DMS79 (cell line): ENCODE measurements around the gene IQGAP3.

Experiments
- DNase-seq: peaks from one replicate; lab custom pipeline; 2025; lab: John Stamatoyannopoulos, UW

IQGAP3 gene

DNA sequence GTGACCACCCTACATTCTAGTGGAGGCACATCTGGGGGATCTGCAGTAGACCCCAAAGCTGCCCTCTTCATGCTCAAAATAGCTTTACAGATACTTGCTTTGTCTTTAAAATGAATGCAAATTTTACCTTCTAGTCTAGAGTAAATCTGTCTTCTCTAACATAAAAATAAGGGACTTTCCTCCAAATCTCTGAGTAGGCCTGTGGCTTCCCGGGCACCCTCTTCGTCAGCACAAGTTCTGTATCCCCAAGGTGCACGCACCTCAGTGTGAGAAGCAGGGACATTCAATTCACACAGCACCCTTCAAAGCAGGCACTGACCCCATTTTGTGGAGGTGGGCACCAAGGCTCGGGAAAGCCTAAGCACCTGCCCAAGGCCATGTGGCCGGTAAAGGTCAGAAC lies 90.8 kb downstream of the IQGAP3 start:
- DNase-seq: no peak

DNA sequence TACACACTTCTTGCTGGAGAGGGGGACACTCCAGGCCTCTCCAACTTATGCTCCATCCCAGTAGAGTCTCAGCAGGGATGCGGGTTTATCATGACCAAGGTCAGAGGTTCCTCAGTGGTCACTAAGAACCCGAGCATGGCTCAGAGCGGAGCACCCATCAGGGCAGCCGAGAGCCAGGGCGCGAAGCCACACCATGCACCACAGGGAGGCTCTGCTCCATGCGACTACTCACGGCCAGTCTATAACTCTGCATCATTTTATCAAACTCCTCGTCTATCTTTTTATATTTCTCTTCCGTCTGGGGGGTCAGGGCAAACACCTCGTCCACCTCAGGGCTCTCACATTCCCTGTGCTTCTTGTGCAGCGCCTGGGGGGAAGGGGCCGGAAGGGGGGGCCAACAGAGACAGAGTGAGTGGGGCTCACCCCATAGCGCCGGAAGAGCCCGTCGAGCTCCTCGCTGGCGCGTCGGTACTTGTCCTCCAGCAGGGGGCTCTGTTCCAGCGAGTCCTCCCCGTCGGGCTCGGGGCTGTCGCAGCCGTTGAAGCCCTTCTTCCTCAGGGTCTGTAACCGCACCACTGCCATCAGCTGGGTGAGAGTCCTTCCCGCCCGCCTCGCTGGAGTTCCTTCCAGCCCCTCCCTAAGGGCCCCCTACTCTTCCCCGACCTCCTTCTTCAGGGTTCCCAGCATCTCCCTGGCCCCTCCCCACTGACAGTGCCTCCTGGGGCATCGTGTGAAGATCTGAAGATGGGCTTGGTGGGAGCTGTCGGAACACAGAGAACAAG lies 91.8 kb downstream of the IQGAP3 start:
- no peak for DNase-seq

DNA sequence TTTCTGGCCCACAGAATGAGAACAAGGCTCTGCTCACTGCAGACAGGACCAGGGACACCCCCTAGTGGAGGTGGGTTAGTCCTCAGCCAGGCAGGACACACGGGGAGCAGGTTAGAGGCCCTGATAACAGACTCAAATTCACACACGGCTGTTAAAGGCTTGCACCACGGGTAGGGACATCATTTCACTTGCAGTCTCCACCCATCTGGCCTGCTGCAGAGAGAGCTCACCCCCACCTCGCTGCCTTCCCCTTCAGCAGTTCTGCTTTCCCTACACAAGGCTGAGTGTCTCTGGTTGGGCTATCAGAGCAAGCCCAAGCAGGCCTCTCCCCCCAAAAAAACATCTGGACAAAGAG lies 92.4 kb downstream of the IQGAP3 start:
- DNase-seq: no peak

DNA sequence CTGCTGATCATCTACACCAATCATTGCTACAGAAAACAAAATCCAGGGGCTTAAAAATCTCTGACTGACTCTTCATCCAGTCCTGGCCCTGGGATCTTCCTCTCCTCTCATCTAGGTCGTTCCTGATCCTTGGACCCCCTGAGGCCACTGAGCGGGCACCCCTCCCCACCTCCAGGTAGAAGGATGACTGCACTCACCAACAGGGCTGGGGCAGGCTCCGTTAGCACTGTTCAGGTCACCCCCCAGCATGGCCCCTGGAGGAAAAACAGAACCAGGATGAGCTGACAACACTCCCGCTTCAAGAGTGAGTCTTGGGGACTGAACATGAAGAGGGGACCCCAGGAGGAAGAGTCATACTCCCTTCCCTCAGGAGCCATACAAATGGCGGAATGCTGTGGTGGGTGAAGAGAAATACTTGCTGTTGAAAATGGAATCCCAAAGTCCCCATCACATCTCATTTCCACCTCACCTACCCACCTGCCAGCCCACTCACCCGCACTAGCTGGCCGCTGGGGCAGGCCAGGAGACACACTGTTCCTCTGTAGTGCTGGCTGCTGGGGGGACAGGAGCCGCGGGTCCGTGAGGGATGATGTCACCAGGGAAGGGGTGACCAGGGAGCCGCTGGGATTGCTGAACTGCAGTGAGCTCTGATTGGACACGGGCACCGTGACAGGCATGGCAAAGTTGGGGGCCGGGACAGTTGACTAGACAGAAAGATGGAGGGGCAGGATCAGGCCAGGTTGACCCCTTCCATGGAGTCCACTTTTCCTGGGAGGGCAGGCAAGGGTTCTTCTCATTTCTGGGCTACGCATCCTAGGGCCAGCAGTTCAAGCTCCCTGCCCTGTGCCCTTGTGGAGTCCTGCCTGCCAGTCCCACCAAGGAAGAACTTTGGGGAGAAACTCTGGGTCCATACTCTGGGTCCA lies 93.0 kb downstream of the IQGAP3 start:
- DNase-seq: no peak

DNA sequence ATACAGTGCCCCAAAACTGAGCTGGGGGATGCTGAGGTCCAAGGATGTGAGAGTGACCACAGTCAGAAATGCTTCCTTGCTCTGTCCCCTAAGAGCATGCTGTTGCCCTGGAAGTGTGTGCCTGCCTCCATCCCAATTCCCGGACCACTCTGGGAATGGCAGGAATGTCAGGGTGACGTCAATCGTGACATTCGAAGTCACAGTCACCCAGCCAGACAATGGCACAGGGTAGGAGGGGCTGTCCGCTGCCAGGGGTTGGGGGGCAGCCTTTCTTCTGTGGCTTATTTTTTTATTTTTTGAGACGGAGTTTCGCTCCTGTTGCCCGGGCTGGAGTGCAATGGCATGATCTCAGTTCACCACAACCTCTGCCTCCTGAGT lies 94.1 kb downstream of the IQGAP3 start:
- no peak for DNase-seq

DNA sequence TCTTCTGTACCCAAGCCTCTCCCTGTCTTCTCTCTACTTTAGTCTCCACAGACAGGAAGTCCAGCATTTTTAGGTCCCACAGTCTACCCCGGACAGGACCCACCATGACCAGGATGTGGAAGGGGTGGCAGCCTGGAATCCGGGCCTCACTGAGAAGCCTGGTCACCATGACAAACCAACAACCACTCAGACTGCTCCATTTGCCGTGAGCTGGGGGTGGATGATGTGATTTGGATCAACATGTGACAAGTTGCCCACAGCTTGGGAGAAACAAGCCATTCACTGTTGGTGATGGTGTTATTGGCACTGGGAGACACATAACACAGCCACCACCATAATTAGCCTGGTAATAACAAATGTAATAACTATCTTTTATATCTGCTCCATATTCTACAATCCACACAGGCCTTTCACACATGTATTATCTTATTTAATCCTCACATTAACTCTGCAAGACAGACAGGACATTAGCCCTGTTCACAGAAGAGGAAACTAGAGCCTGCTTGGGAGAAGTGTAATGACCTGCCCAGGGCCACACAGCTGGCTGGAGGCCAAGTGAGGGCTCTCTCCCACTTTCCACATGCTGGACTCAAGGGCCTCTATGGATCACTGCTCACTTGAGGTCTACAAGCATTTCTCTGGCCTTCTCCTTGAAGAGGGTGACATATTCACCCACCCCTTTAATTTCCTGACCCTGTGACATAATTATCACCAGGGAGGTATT lies 94.7 kb downstream of the IQGAP3 start:
- DNase-seq: no peak

DNA sequence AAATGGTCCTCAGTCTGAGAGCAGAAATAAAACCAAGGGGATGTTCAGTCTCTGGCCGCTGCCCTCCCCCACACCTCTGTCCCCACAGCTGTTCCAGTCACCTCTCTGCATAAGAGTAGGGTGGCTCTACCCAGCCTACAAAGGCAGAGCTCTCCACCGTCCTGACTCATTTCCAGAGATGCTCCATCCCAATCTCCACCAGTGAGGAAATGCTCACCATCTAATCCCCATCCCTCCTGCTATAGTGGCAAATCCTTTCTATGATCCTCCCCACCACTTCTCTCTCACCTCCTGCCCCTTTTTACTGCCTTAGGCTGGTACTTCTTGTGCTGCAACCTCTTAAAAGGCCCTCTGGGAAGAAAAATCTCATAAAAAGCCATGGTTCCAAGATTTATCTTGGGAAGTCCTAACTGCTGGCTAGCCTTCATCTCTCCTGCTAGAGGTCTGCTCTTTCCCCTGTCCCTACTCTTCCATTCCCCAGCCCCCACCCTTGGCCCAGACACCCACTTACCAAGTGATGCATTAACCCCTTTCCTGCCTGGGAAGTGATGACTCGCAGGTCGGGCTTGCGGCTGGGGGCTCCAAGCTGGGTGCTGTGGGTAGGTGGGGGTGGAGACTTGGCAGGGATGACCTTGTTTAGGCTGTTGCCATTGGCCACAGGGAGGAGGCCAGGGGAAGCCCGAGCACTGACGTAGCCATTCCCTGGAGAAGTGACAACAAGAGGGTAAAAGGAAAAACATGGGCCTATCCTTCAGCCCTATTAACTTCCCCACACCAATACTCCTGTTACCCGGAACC lies 95.7 kb downstream of the IQGAP3 start:
- peak; percentile 52 for DNase-seq

DNA sequence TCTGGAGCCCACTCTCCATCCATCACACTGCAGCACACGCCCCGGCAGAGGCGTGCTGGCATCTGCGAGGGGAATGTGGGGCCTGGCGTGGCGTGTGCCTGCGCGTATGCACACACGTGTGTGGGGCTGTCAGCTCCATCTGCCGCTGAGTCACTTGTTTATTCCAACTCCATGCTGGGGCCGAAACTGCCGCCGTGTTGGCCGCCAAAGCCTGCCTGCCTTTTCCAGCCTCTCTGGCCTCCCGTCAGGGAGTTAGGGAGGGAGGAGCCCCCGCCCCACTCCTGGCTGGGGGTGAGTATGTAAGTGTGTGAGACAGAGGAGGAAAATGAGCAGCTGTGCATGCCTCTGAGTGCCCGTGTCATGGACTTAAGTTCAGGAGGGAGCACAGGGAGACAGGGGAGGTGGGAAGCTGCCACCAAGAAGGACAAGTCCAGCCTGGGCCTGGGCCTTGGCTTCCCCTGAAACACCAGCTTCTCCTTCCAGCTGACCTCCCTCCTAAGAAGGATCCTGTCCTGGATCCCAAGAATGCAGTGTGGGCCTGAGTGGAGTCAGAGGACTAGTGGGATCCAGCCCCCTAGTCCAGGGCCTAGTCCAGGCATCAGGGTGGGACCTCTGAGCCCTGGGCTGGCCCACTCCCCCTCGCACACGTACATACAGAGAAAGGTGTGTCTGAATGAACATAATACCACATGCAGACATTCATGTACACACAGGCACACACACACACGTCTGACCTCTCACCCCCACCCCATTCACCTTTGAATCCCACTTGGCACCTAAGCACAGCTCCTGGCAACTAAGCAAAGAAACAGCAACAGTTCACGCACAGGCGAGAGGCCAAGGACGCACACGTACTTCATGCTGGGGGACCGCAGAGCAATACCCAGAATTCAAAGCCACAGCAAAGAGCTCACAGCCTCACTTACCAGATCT lies 96.5 kb downstream of the IQGAP3 start:
- peak; percentile 62 for DNase-seq
